Measurements from ENCODE around the gene TRAPPC14. TPM values are rescaled to one million over a fixed set of nuclear protein-coding genes. Genes with fewer than 3 reads are reported as not detected.
"Not testable (repeated sequence)": the region's sequence is repeated elsewhere in the genome, so short reads cannot be mapped to it uniquely, and the experiment has no call there.

TRAPPC14 gene
- total RNA-seq, 3 donors from 2014 or later (not counting 1 experiment from before 2014, with no cell fraction given): 55.1 to 59.2 (median 56.5) TPM

- no peak overlapping the region for H3K27ac Mint-ChIP-seq
- no peaks in the 10 kb centered on the region for H3K9me3 Mint-ChIP-seq
- peak overlapping the region; percentile 58 for H3K4me3 Mint-ChIP-seq
- intact Hi-C loops (cut with micrococcal nuclease): loop anchor here (2.0 to 5.0 kb wide), 3 partner anchors 86 to 152 kb away; partner anchors contain the start of gene PVRIG
- Histone ChIP-seq H3K4me3 (ENCODE audit: low read length) (no peak overlapping the region), H3K4me1 (ENCODE audit: control insufficient read depth, insufficient read depth, low read length) (peaks cover 21% of the 10 kb centered on the region), H3K9me3 (ENCODE audit: control insufficient read depth, insufficient read depth, low read length) (no peaks in the 10 kb centered on the region), H3K27me3 (ENCODE audit: control insufficient read depth, insufficient read depth, low read length) (no peaks in the 10 kb centered on the region), H3K27ac (ENCODE audit: low read length) (no peak overlapping the region), H3K36me3 (ENCODE audit: control insufficient read depth, insufficient read depth, low read length) (no peaks in the 10 kb centered on the region)
- H3K4me1 Mint-ChIP-seq: peaks cover 17 to 32% of the 10 kb centered on the region in 2 donors
- peak; percentile 84 to 90 for DNase-seq
- ATAC-seq: peak in 2 of 3 donors; percentile 25 to 28
- no peaks in the 10 kb centered on the region for H3K36me3 Mint-ChIP-seq
- TF ChIP-seq, protein P1, sequence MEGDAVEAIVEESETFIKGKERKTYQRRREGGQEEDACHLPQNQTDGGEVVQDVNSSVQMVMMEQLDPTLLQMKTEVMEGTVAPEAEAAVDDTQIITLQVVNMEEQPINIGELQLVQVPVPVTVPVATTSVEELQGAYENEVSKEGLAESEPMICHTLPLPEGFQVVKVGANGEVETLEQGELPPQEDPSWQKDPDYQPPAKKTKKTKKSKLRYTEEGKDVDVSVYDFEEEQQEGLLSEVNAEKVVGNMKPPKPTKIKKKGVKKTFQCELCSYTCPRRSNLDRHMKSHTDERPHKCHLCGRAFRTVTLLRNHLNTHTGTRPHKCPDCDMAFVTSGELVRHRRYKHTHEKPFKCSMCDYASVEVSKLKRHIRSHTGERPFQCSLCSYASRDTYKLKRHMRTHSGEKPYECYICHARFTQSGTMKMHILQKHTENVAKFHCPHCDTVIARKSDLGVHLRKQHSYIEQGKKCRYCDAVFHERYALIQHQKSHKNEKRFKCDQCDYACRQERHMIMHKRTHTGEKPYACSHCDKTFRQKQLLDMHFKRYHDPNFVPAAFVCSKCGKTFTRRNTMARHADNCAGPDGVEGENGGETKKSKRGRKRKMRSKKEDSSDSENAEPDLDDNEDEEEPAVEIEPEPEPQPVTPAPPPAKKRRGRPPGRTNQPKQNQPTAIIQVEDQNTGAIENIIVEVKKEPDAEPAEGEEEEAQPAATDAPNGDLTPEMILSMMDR (IDR thresholded peaks at IDR 0.05): peak; percentile 99
- peaks cover 0 to 6% of the 10 kb centered on the region in 2 donors for H3K27me3 Mint-ChIP-seq (ENCODE audit: low read depth in 2 of 2)
- WGBS (ENCODE audit: insufficient coverage): 15% methylated on average over 24 of the region's 24 CpGs
Observed at GRCh38 chr7:100130608-100131453, 27.7 kb downstream of the TRAPPC14 start.

- 100% methylated on average over 1 of the region's 1 CpG for WGBS (ENCODE audit: insufficient coverage)
- not testable (repeated sequence) for H3K36me3 ChIP-seq (ENCODE audit: control insufficient read depth, insufficient read depth, low read length); H3K36me3 Mint-ChIP-seq; ATAC-seq; H3K27me3 Mint-ChIP-seq (ENCODE audit: low read depth in 2 of 2); H3K4me3 ChIP-seq (ENCODE audit: low read length); H3K4me3 Mint-ChIP-seq; H3K27ac ChIP-seq (ENCODE audit: low read length); H3K9me3 Mint-ChIP-seq; H3K27ac Mint-ChIP-seq; H3K9me3 ChIP-seq (ENCODE audit: control insufficient read depth, insufficient read depth, low read length); H3K27me3 ChIP-seq (ENCODE audit: control insufficient read depth, insufficient read depth, low read length); DNase-seq
- peaks cover 27% of the 10 kb centered on the region for H3K4me1 ChIP-seq (ENCODE audit: control insufficient read depth, insufficient read depth, low read length)
- intact Hi-C loops (cut with micrococcal nuclease): loop anchor here (2.0 to 5.0 kb wide), 3 partner anchors 87 to 151 kb away; partner anchors contain the start of gene PVRIG
- peaks cover 22 to 36% of the 10 kb centered on the region in 2 donors for H3K4me1 Mint-ChIP-seq
Observed at GRCh38 chr7:100130220-100130607, 28.3 kb downstream of the TRAPPC14 start.

- no peaks in the 10 kb centered on the region for H3K36me3 ChIP-seq (ENCODE audit: control insufficient read depth, insufficient read depth, low read length)
- peak overlapping the region; percentile 52 for H3K4me3 Mint-ChIP-seq
- WGBS (ENCODE audit: insufficient coverage): 88% methylated on average over 1 of the region's 1 CpG
- peaks cover 30 to 44% of the 10 kb centered on the region in 2 donors for H3K4me1 Mint-ChIP-seq
- H3K9me3 ChIP-seq (ENCODE audit: control insufficient read depth, insufficient read depth, low read length): no peaks in the 10 kb centered on the region
- TF ChIP-seq, protein P1 (IDR thresholded peaks at IDR 0.05): no peak
- intact Hi-C loops (cut with micrococcal nuclease): no loop called here
- peaks cover 34% of the 10 kb centered on the region for H3K4me1 ChIP-seq (ENCODE audit: control insufficient read depth, insufficient read depth, low read length)
- no peak overlapping the region for H3K27ac ChIP-seq (ENCODE audit: low read length)
- DNase-seq: no peak
- H3K9me3 Mint-ChIP-seq: no peaks in the 10 kb centered on the region
- H3K27ac Mint-ChIP-seq: no peak overlapping the region
- H3K36me3 Mint-ChIP-seq: no peaks in the 10 kb centered on the region
- ATAC-seq: no peak
- H3K27me3 Mint-ChIP-seq (ENCODE audit: low read depth in 2 of 2): peaks cover 0 to 4% of the 10 kb centered on the region in 2 donors
- H3K4me3 ChIP-seq (ENCODE audit: low read length): no peak overlapping the region
- H3K27me3 ChIP-seq (ENCODE audit: control insufficient read depth, insufficient read depth, low read length): no peaks in the 10 kb centered on the region
Observed at GRCh38 chr7:100128637-100128963, 29.9 kb downstream of the TRAPPC14 start.

- intact Hi-C loops (cut with micrococcal nuclease): loop anchor here (1.0 kb wide), 1 partner anchor 9 kb away; the partner anchor contains the start of genes CNPY4 and TAF6
- no peaks in the 10 kb centered on the region for H3K9me3 Mint-ChIP-seq
- H3K4me3 ChIP-seq (ENCODE audit: low read length): peak overlapping the region; percentile 88
- H3K36me3 ChIP-seq (ENCODE audit: control insufficient read depth, insufficient read depth, low read length): no peaks in the 10 kb centered on the region
- ATAC-seq: no peak
- H3K27ac ChIP-seq (ENCODE audit: low read length): peak overlapping the region; percentile 8
- H3K27me3 ChIP-seq (ENCODE audit: control insufficient read depth, insufficient read depth, low read length): no peaks in the 10 kb centered on the region
- no peaks in the 10 kb centered on the region for H3K36me3 Mint-ChIP-seq
- H3K4me1 ChIP-seq (ENCODE audit: control insufficient read depth, insufficient read depth, low read length): peaks cover 34% of the 10 kb centered on the region
- DNase-seq: peak in 1 of 2 donors; percentile 48
- 4% methylated on average over 37 of the region's 37 CpGs for WGBS (ENCODE audit: insufficient coverage)
- peak overlapping the region in 1 of 2 donors; percentile 99 for H3K27ac Mint-ChIP-seq
- TF ChIP-seq, protein P1 (IDR thresholded peaks at IDR 0.05): no peak
- H3K4me3 Mint-ChIP-seq: peak overlapping the region; percentile 52
- no peaks in the 10 kb centered on the region for H3K9me3 ChIP-seq (ENCODE audit: control insufficient read depth, insufficient read depth, low read length)
- peaks cover 0 to 4% of the 10 kb centered on the region in 2 donors for H3K27me3 Mint-ChIP-seq (ENCODE audit: low read depth in 2 of 2)
- H3K4me1 Mint-ChIP-seq: peaks cover 30 to 44% of the 10 kb centered on the region in 2 donors
Observed at GRCh38 chr7:100127866-100128636, 30.5 kb downstream of the TRAPPC14 start.
